Brain microvascular endothelial cell (primary cell): ENCODE data around the gene GLRX3.

ENCODE experiments used
- DNase-seq: peaks from one replicate; pipeline ENCODE4 v3.0.0-alpha.2; 2020
- H3K27ac ChIP-seq: fragments of 250-450 bp; sonication (Bioruptor Pico); 2 replicates; pipeline ENCODE4 v1.5.1; 2020; ENCODE audit warnings: mild to moderate bottlenecking, moderate library complexity
- H3K27me3 ChIP-seq: fragments of 250-450 bp; sonication (Bioruptor Pico); replicated peaks from 2 replicates; pipeline ENCODE4 v1.5.1; 2020; ENCODE audit warnings: mild to moderate bottlenecking
- H3K36me3 ChIP-seq: fragments of 250-450 bp; sonication (Bioruptor Pico); replicated peaks from 2 replicates; pipeline ENCODE4 v1.5.1; 2020; ENCODE audit warnings: mild to moderate bottlenecking
- H3K4me3 ChIP-seq: 2 replicates; pipeline ENCODE4 v1.5.1; 2011; ENCODE audit warnings: low read depth, mild to moderate bottlenecking, control low read depth, low read length, moderate library complexity
- in situ Hi-C: cut with HindIII; loops from 2 replicates; pipeline ENCODE4 v1.10.0; 2017; ENCODE audit warnings: low sequenced_read_pairs, low pct_ligation_motif_present
- TF ChIP-seq, protein P1 (sequence below): IDR thresholded peaks from 2 replicates; pipeline ENCODE4 v1.5.1; 2011; ENCODE audit warnings: low read depth, mild to moderate bottlenecking, moderate library complexity, low read length, control low read depth, inconsistent platforms; ENCODE audit errors: missing control alignments

Gene GLRX3

DNA sequence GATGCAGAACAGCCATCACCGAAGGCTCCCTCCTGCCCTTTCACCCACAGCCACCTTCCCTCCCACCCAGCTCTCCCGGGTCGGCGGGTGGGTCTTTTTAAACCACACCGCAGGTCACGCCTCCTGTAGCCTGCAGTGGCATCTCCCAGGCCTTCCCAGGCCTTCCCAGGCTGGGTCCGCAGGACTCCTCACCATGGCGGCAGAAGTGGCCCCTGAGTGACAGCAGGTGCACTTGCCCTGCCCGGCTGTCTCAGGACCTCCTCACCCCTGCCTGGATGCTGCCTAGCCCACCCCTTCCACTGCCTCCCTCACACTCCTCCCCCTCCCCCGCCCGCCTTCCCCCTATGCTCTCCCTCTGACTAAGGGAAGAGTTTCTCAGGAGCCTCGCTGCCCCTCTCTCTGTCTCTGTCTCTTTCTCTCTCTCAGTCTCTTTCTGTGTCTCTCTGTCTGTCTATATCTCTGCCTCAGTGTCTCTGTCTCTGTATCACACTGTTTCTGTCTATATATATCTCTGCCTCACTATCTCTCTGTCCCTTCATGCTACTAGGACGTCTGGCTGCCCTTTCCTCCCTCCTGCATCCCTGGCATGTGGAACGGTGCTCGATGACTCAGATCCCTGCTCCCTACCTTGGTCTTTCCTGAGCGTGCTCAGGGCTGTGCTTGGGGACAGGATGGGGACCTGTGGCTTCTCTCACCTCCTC is 57.5 kb downstream of the GLRX3 start:
- TF ChIP-seq, protein P1, sequence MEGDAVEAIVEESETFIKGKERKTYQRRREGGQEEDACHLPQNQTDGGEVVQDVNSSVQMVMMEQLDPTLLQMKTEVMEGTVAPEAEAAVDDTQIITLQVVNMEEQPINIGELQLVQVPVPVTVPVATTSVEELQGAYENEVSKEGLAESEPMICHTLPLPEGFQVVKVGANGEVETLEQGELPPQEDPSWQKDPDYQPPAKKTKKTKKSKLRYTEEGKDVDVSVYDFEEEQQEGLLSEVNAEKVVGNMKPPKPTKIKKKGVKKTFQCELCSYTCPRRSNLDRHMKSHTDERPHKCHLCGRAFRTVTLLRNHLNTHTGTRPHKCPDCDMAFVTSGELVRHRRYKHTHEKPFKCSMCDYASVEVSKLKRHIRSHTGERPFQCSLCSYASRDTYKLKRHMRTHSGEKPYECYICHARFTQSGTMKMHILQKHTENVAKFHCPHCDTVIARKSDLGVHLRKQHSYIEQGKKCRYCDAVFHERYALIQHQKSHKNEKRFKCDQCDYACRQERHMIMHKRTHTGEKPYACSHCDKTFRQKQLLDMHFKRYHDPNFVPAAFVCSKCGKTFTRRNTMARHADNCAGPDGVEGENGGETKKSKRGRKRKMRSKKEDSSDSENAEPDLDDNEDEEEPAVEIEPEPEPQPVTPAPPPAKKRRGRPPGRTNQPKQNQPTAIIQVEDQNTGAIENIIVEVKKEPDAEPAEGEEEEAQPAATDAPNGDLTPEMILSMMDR = no peak
- Histone ChIP-seq H3K27me3 (no peaks in the 10 kb centered on the region), H3K36me3 (no peaks in the 10 kb centered on the region), H3K4me3 (no peak overlapping the region), H3K27ac (no peak overlapping the region)
- DNase-seq = no peak
- in situ Hi-C loops = no loop called here

- DNase-seq = no peak
- no peaks in the 10 kb centered on the region for H3K27me3 ChIP-seq
- H3K36me3 ChIP-seq = no peaks in the 10 kb centered on the region
- TF ChIP-seq, protein P1 = no peak
- in situ Hi-C loops = no loop called here
- no peak overlapping the region for H3K27ac ChIP-seq
- no peak overlapping the region for H3K4me3 ChIP-seq
These were observed 58.2 kb downstream of the GLRX3 start for GRCh38 chr10:130194194-130194990.

- Histone ChIP-seq H3K27ac (no peak overlapping the region), H3K4me3 (no peak overlapping the region), H3K36me3 (no peaks in the 10 kb centered on the region), H3K27me3 (no peaks in the 10 kb centered on the region)
- in situ Hi-C loops = no loop called here
- DNase-seq = no peak
- TF ChIP-seq, protein P1 = no peak
These were observed 58.9 kb downstream of the GLRX3 start for GRCh38 chr10:130194991-130195645.

GRCh38 chr10:130195746-130196294 is 59.6 kb downstream of the GLRX3 start:
- TF ChIP-seq, protein P1 = no peak
- DNase-seq = no peak
- no peaks in the 10 kb centered on the region for H3K27me3 ChIP-seq
- no peak overlapping the region for H3K27ac ChIP-seq
- H3K36me3 ChIP-seq = no peaks in the 10 kb centered on the region
- no peak overlapping the region for H3K4me3 ChIP-seq
- in situ Hi-C loops = no loop called here

- Histone ChIP-seq H3K36me3 (no peaks in the 10 kb centered on the region), H3K27ac (no peak overlapping the region), H3K4me3 (no peak overlapping the region), H3K27me3 (no peaks in the 10 kb centered on the region)
- in situ Hi-C loops = no loop called here
- TF ChIP-seq, protein P1 = no peak
- no peak for DNase-seq
These were observed 60.6 kb downstream of the GLRX3 start for GRCh38 chr10:130196511-130197487.
